ENCODE measurements around the gene KRT3.

Gene KRT3

GRCh38 chr12:52766351-52767019 lies 29.4 kb downstream of the KRT3 start:
- Histone ChIP-seq H3K27ac (ENCODE audit: extremely low read depth, low read depth, low read length) (no peak overlapping the region), H3K4me3 (ENCODE audit: low read depth, low read length) (no peak overlapping the region), H3K9me3 (ENCODE audit: control insufficient read depth, insufficient read depth, low read depth, low read length) (no peaks in the 10 kb centered on the region), H3K4me1 (ENCODE audit: control insufficient read depth, insufficient read depth, low read length) (no peaks in the 10 kb centered on the region), H3K36me3 (ENCODE audit: control insufficient read depth in 2 of 2, insufficient read depth in 1 of 2, low read length in 2 of 2) (no peaks in the 10 kb centered on the region)
- ChIA-PET POLR2A (no interaction called here), CTCF (no interaction called here)
- no peak for TF ChIP-seq ZNF10 (tag by site-specific recombination; IDR thresholded peaks at IDR 0.05)
- TF ChIP-seq KLF9 (tag by site-specific recombination; IDR thresholded peaks at IDR 0.05; ENCODE audit: low read depth), result no peak
- no peak for TF ChIP-seq ZBTB8A (tag by site-specific recombination; IDR thresholded peaks at IDR 0.05)
- no peak for TF ChIP-seq PRDM6 (tag by site-specific recombination; IDR thresholded peaks at IDR 0.05)
- TF ChIP-seq ZNF394 (tag by site-specific recombination; IDR thresholded peaks at IDR 0.05; ENCODE audit: borderline replicate concordance), result no peak
- no peak for TF ChIP-seq OSR2 (tag by site-specific recombination; IDR thresholded peaks at IDR 0.05)
- no peak for TF ChIP-seq ZNF704 (tag by site-specific recombination; IDR thresholded peaks at IDR 0.05)
- TF ChIP-seq ZNF354C (tag by site-specific recombination; IDR thresholded peaks at IDR 0.05; ENCODE audit: borderline replicate concordance, low read depth), result no peak
- no peak for TF ChIP-seq ZNF174 (tag by site-specific recombination; IDR thresholded peaks at IDR 0.05)
- TF ChIP-seq GLIS1 (tag by site-specific recombination; IDR thresholded peaks at IDR 0.05), result no peak
- no peak for TF ChIP-seq ZNF747 (tag by site-specific recombination; IDR thresholded peaks at IDR 0.05)
- TF ChIP-seq ZNF155 (tag by site-specific recombination; IDR thresholded peaks at IDR 0.05), result no peak
- no peak for TF ChIP-seq FEZF1 (tag by site-specific recombination; IDR thresholded peaks at IDR 0.05)
- TF ChIP-seq ZNF645 (tag by site-specific recombination; IDR thresholded peaks at IDR 0.05), result no peak

GRCh38 chr12:52765702-52766101 lies 30.2 kb downstream of the KRT3 start:
- no peak overlapping the region for H3K4me3 ChIP-seq (ENCODE audit: low read depth, low read length)
- H3K9me3 ChIP-seq (ENCODE audit: control insufficient read depth, insufficient read depth, low read depth, low read length), result no peaks in the 10 kb centered on the region
- CTCF ChIA-PET, result interaction anchor here (0.9 kb wide), 1 partner anchor 369 kb away, joined by 5 read pairs; no protein-coding TSS in a partner anchor
- POLR2A ChIA-PET, result no interaction called here
- no peaks in the 10 kb centered on the region for H3K4me1 ChIP-seq (ENCODE audit: control insufficient read depth, insufficient read depth, low read length)
- H3K27ac ChIP-seq (ENCODE audit: extremely low read depth, low read depth, low read length), result no peak overlapping the region
- no peaks in the 10 kb centered on the region for H3K36me3 ChIP-seq (ENCODE audit: control insufficient read depth in 2 of 2, insufficient read depth in 1 of 2, low read length in 2 of 2)
- no peak for TF ChIP-seq ZNF148 (tag by site-specific recombination; IDR thresholded peaks at IDR 0.05; ENCODE audit: borderline replicate concordance)
- no peak for TF ChIP-seq ZNF596 (tag by site-specific recombination; IDR thresholded peaks at IDR 0.05)
- no peak for TF ChIP-seq ZBTB10 (tag by site-specific recombination; IDR thresholded peaks at IDR 0.05)
- no peak for TF ChIP-seq TSHZ1 (tag by site-specific recombination; IDR thresholded peaks at IDR 0.05; ENCODE audit: borderline replicate concordance)
- TF ChIP-seq ZNF248 (tag by site-specific recombination; IDR thresholded peaks at IDR 0.05), result no peak
- no peak for TF ChIP-seq ZNF645 (tag by site-specific recombination; IDR thresholded peaks at IDR 0.05)
- TF ChIP-seq ZIC2 (tag by site-specific recombination; IDR thresholded peaks at IDR 0.05), result no peak
